Hepatocyte (in vitro differentiated cells): ENCODE measurements around the gene ADCY2. TPM values are rescaled to one million over a fixed set of nuclear protein-coding genes. Genes with fewer than 3 reads are reported as not detected.

Source experiments
- DNase-seq: peaks from one replicate; pipeline ENCODE4 v3.0.0-alpha.2; 2016; ENCODE audit warnings: low spot score
- H2AFZ ChIP-seq: fragments of 200-600 bp; sonication (generic); 2 replicates; pipeline ENCODE4 v1.6.0; 2016; ENCODE audit warnings: antibody characterized with exemption, mild to moderate bottlenecking
- H3K27ac ChIP-seq: fragments of 200-600 bp; sonication (generic); 2 replicates; pipeline ENCODE4 v1.5.1; 2016; ENCODE audit warnings: mild to moderate bottlenecking
- H3K27me3 ChIP-seq: fragments of 200-600 bp; sonication (generic); 2 replicates; pipeline ENCODE4 v1.6.1; 2016
- H3K36me3 ChIP-seq: fragments of 200-600 bp; sonication (generic); replicated peaks from 2 replicates; pipeline ENCODE4 v1.5.1; 2016; ENCODE audit warnings: low read depth; ENCODE audit not compliant: insufficient read depth
- H3K4me1 ChIP-seq: fragments of 200-600 bp; sonication (generic); 2 replicates; pipeline ENCODE4 v1.5.1; 2016; ENCODE audit warnings: mild to moderate bottlenecking, moderate library complexity; ENCODE audit not compliant: insufficient read depth
- H3K4me2 ChIP-seq: fragments of 200-600 bp; sonication (generic); 2 replicates; pipeline ENCODE4 v1.6.0; 2016
- H3K4me3 ChIP-seq: fragments of 200-600 bp; sonication (generic); 2 replicates; pipeline ENCODE4 v1.5.1; 2016; ENCODE audit warnings: mild to moderate bottlenecking
- H3K79me2 ChIP-seq: fragments of 200-600 bp; sonication (generic); 2 replicates; pipeline ENCODE4 v1.6.0; 2017; ENCODE audit warnings: mild to moderate bottlenecking
- H3K9me2 ChIP-seq: fragments of 200-600 bp; sonication (generic); replicated peaks from 2 replicates; pipeline ENCODE4 v1.6.0; 2017; ENCODE audit warnings: mild to moderate bottlenecking; ENCODE audit not compliant: insufficient read depth
- H3K9me3 ChIP-seq: fragments of 200-600 bp; sonication (generic); 2 replicates; pipeline ENCODE4 v1.5.1; 2016; ENCODE audit warnings: low read depth, mild to moderate bottlenecking
- H4K20me1 ChIP-seq: fragments of 200-600 bp; sonication (generic); 2 replicates; pipeline ENCODE4 v1.6.0; 2016; ENCODE audit warnings: mild to moderate bottlenecking; ENCODE audit not compliant: insufficient read depth, poor library complexity, severe bottlenecking
- EZH2 ChIP-seq: fragments of 200-600 bp; sonication (generic); IDR thresholded peaks from 2 replicates; pipeline ENCODE4 v1.6.1; 2016; ENCODE audit warnings: antibody characterized with exemption, mild to moderate bottlenecking, borderline replicate concordance
- EZH2phosphoT487 ChIP-seq: fragments of 200-600 bp; sonication (generic); IDR thresholded peaks from one replicate; pipeline ENCODE4 v1.6.1; 2018; ENCODE audit warnings: antibody characterized with exemption, mild to moderate bottlenecking, low read depth, moderate library complexity; ENCODE audit not compliant: unreplicated experiment, severe bottlenecking
- WGBS: methylation state at CpG from one replicate; pipeline ENCODE4 v1.1.6; 2016; ENCODE audit warnings: low lambda C conversion rate; ENCODE audit errors: missing lambda C conversion rate; 5-methylcytosine and 5-hydroxymethylcytosine counted together
- polyA plus RNA-seq: library from polyadenylated mRNA; unstranded; fragments of >200 nt; fragmentation: Nextera tagmentation; extraction: Ambion mirVana; gene quantifications from 2 replicates; pipeline ENCODE4 v1.2.1, GENCODE V29; 2016
- total RNA-seq: library from RNA; depleted of rRNA; stranded (reverse); fragments of >200 nt; gene quantifications from 2 replicates; pipeline ENCODE4 v1.2.3, GENCODE V29; 2014
- TF ChIP-seq, protein P1 (sequence below): fragments of 200-600 bp; sonication (generic); IDR thresholded peaks from 2 replicates; pipeline ENCODE4 v1.5.1; 2016; ENCODE audit warnings: antibody characterized with exemption, mild to moderate bottlenecking; ENCODE audit not compliant: poor library complexity

Gene ADCY2
- total and polyA plus RNA-seq, 2 experiments from 2014 or later = 3.2 to 8.5 TPM

GRCh38 chr5:7682379-7682778 lies 286.4 kb downstream of the ADCY2 start:
- Histone ChIP-seq H3K27me3 (no peaks in the 10 kb centered on the region), H4K20me1 (no peaks in the 10 kb centered on the region), H3K4me3 (no peak overlapping the region), H3K36me3 (no peaks in the 10 kb centered on the region), H2AFZ (no peak overlapping the region), H3K4me2 (no peak overlapping the region), H3K79me2 (no peaks in the 10 kb centered on the region), H3K27ac (no peak overlapping the region), H3K4me1 (no peaks in the 10 kb centered on the region), H3K9me2 (no peaks in the 10 kb centered on the region), H3K9me3 (no peaks in the 10 kb centered on the region)
- TF ChIP-seq EZH2 = no peak
- no peak for TF ChIP-seq EZH2phosphoT487
- TF ChIP-seq, protein P1, sequence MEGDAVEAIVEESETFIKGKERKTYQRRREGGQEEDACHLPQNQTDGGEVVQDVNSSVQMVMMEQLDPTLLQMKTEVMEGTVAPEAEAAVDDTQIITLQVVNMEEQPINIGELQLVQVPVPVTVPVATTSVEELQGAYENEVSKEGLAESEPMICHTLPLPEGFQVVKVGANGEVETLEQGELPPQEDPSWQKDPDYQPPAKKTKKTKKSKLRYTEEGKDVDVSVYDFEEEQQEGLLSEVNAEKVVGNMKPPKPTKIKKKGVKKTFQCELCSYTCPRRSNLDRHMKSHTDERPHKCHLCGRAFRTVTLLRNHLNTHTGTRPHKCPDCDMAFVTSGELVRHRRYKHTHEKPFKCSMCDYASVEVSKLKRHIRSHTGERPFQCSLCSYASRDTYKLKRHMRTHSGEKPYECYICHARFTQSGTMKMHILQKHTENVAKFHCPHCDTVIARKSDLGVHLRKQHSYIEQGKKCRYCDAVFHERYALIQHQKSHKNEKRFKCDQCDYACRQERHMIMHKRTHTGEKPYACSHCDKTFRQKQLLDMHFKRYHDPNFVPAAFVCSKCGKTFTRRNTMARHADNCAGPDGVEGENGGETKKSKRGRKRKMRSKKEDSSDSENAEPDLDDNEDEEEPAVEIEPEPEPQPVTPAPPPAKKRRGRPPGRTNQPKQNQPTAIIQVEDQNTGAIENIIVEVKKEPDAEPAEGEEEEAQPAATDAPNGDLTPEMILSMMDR = no peak
- 74% methylated on average over 3 of the region's 3 CpGs for WGBS
- DNase-seq = no peak

GRCh38 chr5:7683753-7684152 lies 287.8 kb downstream of the ADCY2 start:
- Histone ChIP-seq H3K27me3 (no peaks in the 10 kb centered on the region), H3K79me2 (no peaks in the 10 kb centered on the region), H3K36me3 (no peaks in the 10 kb centered on the region), H4K20me1 (no peaks in the 10 kb centered on the region), H3K9me2 (no peaks in the 10 kb centered on the region), H2AFZ (no peak overlapping the region), H3K27ac (no peak overlapping the region), H3K4me2 (no peak overlapping the region), H3K4me1 (no peaks in the 10 kb centered on the region), H3K9me3 (no peaks in the 10 kb centered on the region), H3K4me3 (no peak overlapping the region)
- no peak for DNase-seq
- 90% methylated on average over 3 of the region's 3 CpGs for WGBS
- no peak for TF ChIP-seq EZH2phosphoT487
- TF ChIP-seq, protein P1 = no peak
- no peak for TF ChIP-seq EZH2

DNA sequence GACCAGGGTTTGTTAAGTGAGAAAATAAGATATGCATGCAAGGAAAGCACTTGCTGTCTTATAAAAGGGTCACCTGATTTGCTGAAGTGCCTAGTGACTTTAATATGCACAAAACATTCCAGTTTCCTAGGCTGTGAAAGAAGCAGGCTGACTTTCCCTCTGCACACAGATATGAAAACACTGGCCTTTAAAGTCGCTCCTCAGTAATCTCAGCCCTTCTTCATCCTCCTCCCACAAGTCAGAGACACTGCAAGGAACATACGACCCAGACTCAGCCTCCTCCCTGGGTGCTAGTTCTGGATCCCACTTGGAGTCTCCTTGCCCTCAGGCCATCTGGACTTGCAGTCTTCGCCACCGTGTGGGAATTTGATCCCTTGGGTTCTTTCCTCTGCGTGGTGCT lies 288.9 kb downstream of the ADCY2 start:
- 83% methylated on average over 5 of the region's 5 CpGs for WGBS
- Histone ChIP-seq H4K20me1 (no peaks in the 10 kb centered on the region), H3K79me2 (no peaks in the 10 kb centered on the region), H3K27ac (no peak overlapping the region), H3K27me3 (no peaks in the 10 kb centered on the region), H2AFZ (no peak overlapping the region), H3K9me2 (no peaks in the 10 kb centered on the region), H3K4me2 (no peak overlapping the region), H3K4me3 (no peak overlapping the region), H3K9me3 (no peaks in the 10 kb centered on the region), H3K36me3 (no peaks in the 10 kb centered on the region), H3K4me1 (no peaks in the 10 kb centered on the region)
- no peak for TF ChIP-seq EZH2phosphoT487
- TF ChIP-seq EZH2 = no peak
- TF ChIP-seq, protein P1 = no peak
- DNase-seq = no peak

DNA sequence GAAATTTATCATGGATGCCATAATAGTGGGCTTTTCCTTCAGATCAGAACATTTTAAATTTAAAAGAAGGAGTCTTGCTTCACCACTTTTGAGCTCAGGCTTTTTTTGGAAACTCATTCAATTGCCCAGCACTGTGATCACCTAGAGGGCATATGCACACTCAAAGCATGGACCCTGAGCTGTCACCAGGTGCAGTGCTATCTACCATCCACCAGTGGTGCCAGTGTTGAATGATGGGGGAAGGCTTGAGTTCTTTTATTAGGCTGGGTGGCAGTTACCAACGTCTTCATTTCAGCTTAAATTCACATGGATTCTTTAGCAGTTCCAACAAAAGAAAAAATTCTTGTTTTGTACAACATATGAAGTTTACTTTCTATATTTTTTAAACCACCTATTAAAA lies 290.9 kb downstream of the ADCY2 start:
- no peak overlapping the region for H3K27ac ChIP-seq
- H3K4me3 ChIP-seq = no peak overlapping the region
- TF ChIP-seq, protein P1 = no peak
- no peak for TF ChIP-seq EZH2
- no peak for TF ChIP-seq EZH2phosphoT487
- DNase-seq = no peak
- no peaks in the 10 kb centered on the region for H3K79me2 ChIP-seq
- no peaks in the 10 kb centered on the region for H3K9me2 ChIP-seq
- no peaks in the 10 kb centered on the region for H3K9me3 ChIP-seq
- H3K36me3 ChIP-seq = no peaks in the 10 kb centered on the region
- WGBS = 59% methylated on average over 1 of the region's 1 CpG
- H4K20me1 ChIP-seq = no peaks in the 10 kb centered on the region
- H3K4me1 ChIP-seq = no peaks in the 10 kb centered on the region
- no peaks in the 10 kb centered on the region for H3K27me3 ChIP-seq
- no peak overlapping the region for H2AFZ ChIP-seq
- no peak overlapping the region for H3K4me2 ChIP-seq
